Measurements from ENCODE around the gene SNRPB2.
A peak's percentile ranks its signal among the peaks of the same experiment; 100 is the strongest.

The SNRPB2 gene

GRCh38 chr20:16713066-16713465, 16.8 kb upstream of the SNRPB2 start:
- Mint-ChIP-seq H3K9me3 (peaks cover 5% of the 10 kb centered on the region), H3K27ac (no peak overlapping the region), H3K4me1 (peaks cover 8% of the 10 kb centered on the region), H3K27me3 (ENCODE audit: low read depth, poor library complexity) (peaks cover 6% of the 10 kb centered on the region), H3K4me3 (no peak overlapping the region), H3K36me3 (ENCODE audit: low read depth) (no peaks in the 10 kb centered on the region)
- no peak for DNase-seq
- no peak for TF ChIP-seq CTCF (IDR thresholded peaks at IDR 0.05)

GRCh38 chr20:16714242-16714641, 15.6 kb upstream of the SNRPB2 start:
- Mint-ChIP-seq H3K4me1 (peaks cover 8% of the 10 kb centered on the region), H3K36me3 (ENCODE audit: low read depth) (no peaks in the 10 kb centered on the region), H3K27ac (no peak overlapping the region), H3K27me3 (ENCODE audit: low read depth, poor library complexity) (peaks cover 3% of the 10 kb centered on the region), H3K4me3 (no peak overlapping the region), H3K9me3 (no peaks in the 10 kb centered on the region)
- no peak for TF ChIP-seq CTCF (IDR thresholded peaks at IDR 0.05)
- no peak for DNase-seq

GRCh38 chr20:16714751-16715150, 15.1 kb upstream of the SNRPB2 start:
- DNase-seq = no peak
- no peak for TF ChIP-seq CTCF (IDR thresholded peaks at IDR 0.05)
- Mint-ChIP-seq H3K9me3 (no peaks in the 10 kb centered on the region), H3K4me1 (peaks cover 8% of the 10 kb centered on the region), H3K36me3 (ENCODE audit: low read depth) (no peaks in the 10 kb centered on the region), H3K27me3 (ENCODE audit: low read depth, poor library complexity) (peaks cover 3% of the 10 kb centered on the region), H3K27ac (no peak overlapping the region), H3K4me3 (no peak overlapping the region)

GRCh38 chr20:16719421-16719820, 10.4 kb upstream of the SNRPB2 start:
- Mint-ChIP-seq H3K4me3 (no peak overlapping the region), H3K27me3 (ENCODE audit: low read depth, poor library complexity) (peaks cover 38% of the 10 kb centered on the region), H3K4me1 (no peaks in the 10 kb centered on the region), H3K27ac (no peak overlapping the region), H3K36me3 (ENCODE audit: low read depth) (no peaks in the 10 kb centered on the region), H3K9me3 (peaks cover 4% of the 10 kb centered on the region)
- DNase-seq = no peak
- no peak for TF ChIP-seq CTCF (IDR thresholded peaks at IDR 0.05)

GRCh38 chr20:16729080-16729479, 746 bp upstream of the SNRPB2 start:
- Mint-ChIP-seq H3K4me1 (peaks cover 21% of the 10 kb centered on the region), H3K4me3 (peak overlapping the region; percentile 98), H3K27me3 (ENCODE audit: low read depth, poor library complexity) (peaks cover 46% of the 10 kb centered on the region), H3K27ac (peak overlapping the region; percentile 98), H3K36me3 (ENCODE audit: low read depth) (peaks cover 17% of the 10 kb centered on the region), H3K9me3 (peaks cover 22% of the 10 kb centered on the region)
- TF ChIP-seq CTCF (IDR thresholded peaks at IDR 0.05) = no peak
- no peak for DNase-seq

- Mint-ChIP-seq H3K27ac (no peak overlapping the region), H3K4me3 (no peak overlapping the region), H3K27me3 (ENCODE audit: low read depth, poor library complexity) (peaks cover 14% of the 10 kb centered on the region), H3K36me3 (ENCODE audit: low read depth) (peaks cover 43% of the 10 kb centered on the region), H3K9me3 (peaks cover 17% of the 10 kb centered on the region), H3K4me1 (peaks cover 21% of the 10 kb centered on the region)
- DNase-seq = no peak
- TF ChIP-seq CTCF (IDR thresholded peaks at IDR 0.05) = no peak
These were observed 2.8 kb downstream of the SNRPB2 start for GRCh38 chr20:16732506-16733152.

Measured in nephron progenitor cell (in vitro differentiated cells).